ENCODE results near the gene FCN3. TPM values are rescaled to one million over a fixed set of nuclear protein-coding genes. Genes with fewer than 3 reads are reported as not detected.

FCN3 gene
- total RNA-seq, 4 donors from 2014 or later = not detected

GRCh38 chr1:27356277-27356618, 18.4 kb downstream of the FCN3 start:
- peaks cover 0 to 20% (median 0%) of the 10 kb centered on the region in 3 donors for H3K36me3 ChIP-seq
- H3K27ac ChIP-seq = peak overlapping the region in 2 of 4 donors; percentile 23 to 69
- H3K4me3 ChIP-seq = no peak overlapping the region
- TF ChIP-seq CTCF (IDR thresholded peaks at IDR 0.05) (no peak), POLR2A (IDR thresholded peaks at IDR 0.05) (no peak)
- no peaks in the 10 kb centered on the region for H3K27me3 ChIP-seq
- H3K9me3 ChIP-seq = no peaks in the 10 kb centered on the region
- no peak for DNase-seq
- H3K4me1 ChIP-seq = peaks cover 3 to 28% (median 19%) of the 10 kb centered on the region in 4 donors

- Histone ChIP-seq H3K27me3 (no peaks in the 10 kb centered on the region), H3K4me3 (no peak overlapping the region), H3K36me3 (peaks cover 0 to 20% (median 0%) of the 10 kb centered on the region in 3 donors), H3K9me3 (no peaks in the 10 kb centered on the region), H3K27ac (no peak overlapping the region), H3K4me1 (peaks cover 3 to 34% (median 18%) of the 10 kb centered on the region in 4 donors)
- DNase-seq = no peak
- TF ChIP-seq POLR2A (IDR thresholded peaks at IDR 0.05) (no peak), CTCF (IDR thresholded peaks at IDR 0.05) (no peak)
Observed at GRCh38 chr1:27355683-27356082, 18.9 kb downstream of the FCN3 start.

GRCh38 chr1:27353629-27354028, 21.0 kb downstream of the FCN3 start:
- Histone ChIP-seq H3K4me3 (no peak overlapping the region), H3K4me1 (peaks cover 7 to 49% (median 13%) of the 10 kb centered on the region in 4 donors), H3K36me3 (peaks cover 0 to 20% (median 0%) of the 10 kb centered on the region in 3 donors), H3K9me3 (no peaks in the 10 kb centered on the region), H3K27ac (no peak overlapping the region), H3K27me3 (no peaks in the 10 kb centered on the region)
- TF ChIP-seq CTCF (IDR thresholded peaks at IDR 0.05) (no peak), POLR2A (IDR thresholded peaks at IDR 0.05) (no peak)
- DNase-seq = no peak

GRCh38 chr1:27353166-27353565, 21.5 kb downstream of the FCN3 start:
- TF ChIP-seq POLR2A (IDR thresholded peaks at IDR 0.05) (no peak), CTCF (IDR thresholded peaks at IDR 0.05) (no peak)
- peaks cover 7 to 51% (median 13%) of the 10 kb centered on the region in 4 donors for H3K4me1 ChIP-seq
- H3K4me3 ChIP-seq = no peak overlapping the region
- H3K9me3 ChIP-seq = no peaks in the 10 kb centered on the region
- no peak overlapping the region for H3K27ac ChIP-seq
- no peak for DNase-seq
- peaks cover 0 to 20% (median 0%) of the 10 kb centered on the region in 3 donors for H3K36me3 ChIP-seq
- H3K27me3 ChIP-seq = no peaks in the 10 kb centered on the region

DNA sequence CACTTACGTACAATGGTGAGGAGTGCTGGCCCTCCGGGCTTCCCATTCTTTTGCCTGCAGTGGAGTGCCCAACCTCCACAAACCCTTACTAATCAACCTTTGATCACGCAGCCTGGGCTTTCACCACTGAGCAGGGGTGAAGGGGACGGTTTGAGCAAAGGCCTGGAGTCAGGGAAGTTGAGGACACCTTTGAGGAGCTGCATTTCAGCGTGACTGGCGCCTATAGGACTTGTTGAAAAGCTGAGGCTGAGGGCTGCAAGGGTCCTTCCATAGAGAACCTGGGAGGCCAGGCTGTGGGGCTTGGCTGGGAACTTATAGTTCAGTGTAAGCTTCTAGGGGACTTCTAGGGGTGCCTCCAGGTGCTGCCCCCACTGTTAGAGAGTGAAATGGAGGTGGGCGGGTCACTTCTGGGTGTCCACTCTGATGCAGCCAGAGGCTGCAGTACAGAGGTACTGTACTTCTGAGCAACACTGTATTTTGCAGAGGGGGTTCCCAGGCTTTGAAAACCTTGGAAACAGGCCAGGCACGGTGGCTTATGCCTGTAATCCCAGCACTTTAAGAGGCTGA, 23.0 kb downstream of the FCN3 start:
- H3K27me3 ChIP-seq = no peaks in the 10 kb centered on the region
- H3K9me3 ChIP-seq = no peaks in the 10 kb centered on the region
- no peak overlapping the region for H3K27ac ChIP-seq
- peaks cover under 1 to 39% (median 4%) of the 10 kb centered on the region in 4 donors for H3K4me1 ChIP-seq
- H3K4me3 ChIP-seq = peak overlapping the region in 2 of 4 donors; percentile 32 to 37
- no peak for DNase-seq
- H3K36me3 ChIP-seq = peaks cover 0 to 17% (median 0%) of the 10 kb centered on the region in 3 donors
- TF ChIP-seq POLR2A (IDR thresholded peaks at IDR 0.05) (no peak), CTCF (IDR thresholded peaks at IDR 0.05) (no peak)
